Measurements from ENCODE around the gene MYH7B. TPM values are rescaled to one million over a fixed set of nuclear protein-coding genes. Genes with fewer than 3 reads are reported as not detected.

Gene MYH7B
- total RNA-seq, 1 experiment from 2014 or later: 0.98 TPM

GRCh38 chr20:35001596-35002362, 46.1 kb downstream of the MYH7B start (continued):
- TF ChIP-seq STAT6 (CRISPR knock-in tag; conservative IDR thresholded peaks at IDR 0.05; ENCODE audit: low read depth) (no peak), USF1 (CRISPR knock-in tag; IDR thresholded peaks at IDR 0.05) (no peak), ZNF532 (CRISPR knock-in tag; IDR thresholded peaks at IDR 0.05; ENCODE audit: borderline replicate concordance) (no peak), SMAD4 (CRISPR knock-in tag; IDR thresholded peaks at IDR 0.05) (no peak)

- POLR2A ChIA-PET: no interaction called here
- Mint-ChIP-seq H3K4me1 (peaks cover 4% of the 10 kb centered on the region), H3K36me3 (peaks cover 47% of the 10 kb centered on the region), H3K27ac (no peak overlapping the region), H3K4me3 (no peak overlapping the region), H3K27me3 (ENCODE audit: low read depth) (no peaks in the 10 kb centered on the region), H3K9me3 (no peaks in the 10 kb centered on the region)
- DNase-seq (ENCODE audit: low spot score) (no peak), ATAC-seq (no peak)
- CTCF ChIA-PET: interaction anchor here (1.0 to 7.3 kb wide), 4 partner anchors 8 to 223 kb away, joined by 3 to 152 read pairs (median 4); partner anchors contain the start of genes ACSS2 and GGT7
- no peak for TF ChIP-seq PRDM15 (CRISPR knock-in tag; IDR thresholded peaks at IDR 0.05)
- TF ChIP-seq PREB (CRISPR knock-in tag; IDR thresholded peaks at IDR 0.05; ENCODE audit: borderline replicate concordance): no peak
- no peak for TF ChIP-seq PRRX2 (CRISPR knock-in tag; IDR thresholded peaks at IDR 0.05)
- no peak for TF ChIP-seq OVOL2 (CRISPR knock-in tag; IDR thresholded peaks at IDR 0.05; ENCODE audit: borderline replicate concordance)
- no peak for TF ChIP-seq FOXP4 (CRISPR knock-in tag; IDR thresholded peaks at IDR 0.05)
- no peak for TF ChIP-seq E2F4 (CRISPR knock-in tag; IDR thresholded peaks at IDR 0.05; ENCODE audit: borderline replicate concordance, low read depth)
- TF ChIP-seq NR2C2 (CRISPR knock-in tag; IDR thresholded peaks at IDR 0.05): no peak
- TF ChIP-seq CDX4 (CRISPR knock-in tag; IDR thresholded peaks at IDR 0.05; ENCODE audit: borderline replicate concordance): no peak
- no peak for TF ChIP-seq MAX (CRISPR knock-in tag; IDR thresholded peaks at IDR 0.05)
- no peak for TF ChIP-seq SMAD4 (CRISPR knock-in tag; IDR thresholded peaks at IDR 0.05)
- no peak for TF ChIP-seq NFE2L1 (CRISPR knock-in tag; IDR thresholded peaks at IDR 0.05)
- TF ChIP-seq CBFB (CRISPR knock-in tag; IDR thresholded peaks at IDR 0.05; ENCODE audit: low read depth): no peak
These were observed 47.0 kb downstream of the MYH7B start for GRCh38 chr20:35002426-35003210.

Data from WTC11 (cell line).